ENCODE results near the gene ANKUB1.
"Not testable (repeated sequence)": the region's sequence is repeated elsewhere in the genome, so short reads cannot be mapped to it uniquely, and the experiment has no call there.

The ANKUB1 gene, protein sequence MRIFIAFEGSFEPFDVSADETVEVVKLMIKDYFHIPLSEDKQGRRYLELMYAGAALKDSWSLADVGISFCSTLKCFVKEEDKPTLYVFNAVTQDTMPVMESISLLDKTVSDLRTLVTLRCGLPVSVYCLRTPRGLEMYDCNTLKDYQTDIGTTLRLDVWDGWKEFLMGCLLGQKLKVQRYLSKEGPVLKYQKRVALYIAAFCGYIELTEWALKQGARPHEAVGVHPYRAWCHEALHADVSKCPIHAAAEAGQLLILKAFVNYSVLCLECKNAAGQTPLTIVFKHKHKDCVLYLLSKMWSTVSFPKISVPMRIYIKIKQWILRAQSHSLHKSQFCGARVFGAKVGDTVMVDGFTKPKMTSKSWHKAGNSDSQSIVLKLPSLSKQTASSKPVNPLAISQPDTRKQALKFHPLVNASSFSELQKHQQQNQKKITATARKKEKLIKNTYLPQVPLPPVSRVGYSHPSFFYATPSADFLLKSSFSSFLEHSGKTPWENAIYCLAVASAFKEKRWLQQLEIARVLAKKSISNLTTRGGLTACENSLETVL

DNA sequence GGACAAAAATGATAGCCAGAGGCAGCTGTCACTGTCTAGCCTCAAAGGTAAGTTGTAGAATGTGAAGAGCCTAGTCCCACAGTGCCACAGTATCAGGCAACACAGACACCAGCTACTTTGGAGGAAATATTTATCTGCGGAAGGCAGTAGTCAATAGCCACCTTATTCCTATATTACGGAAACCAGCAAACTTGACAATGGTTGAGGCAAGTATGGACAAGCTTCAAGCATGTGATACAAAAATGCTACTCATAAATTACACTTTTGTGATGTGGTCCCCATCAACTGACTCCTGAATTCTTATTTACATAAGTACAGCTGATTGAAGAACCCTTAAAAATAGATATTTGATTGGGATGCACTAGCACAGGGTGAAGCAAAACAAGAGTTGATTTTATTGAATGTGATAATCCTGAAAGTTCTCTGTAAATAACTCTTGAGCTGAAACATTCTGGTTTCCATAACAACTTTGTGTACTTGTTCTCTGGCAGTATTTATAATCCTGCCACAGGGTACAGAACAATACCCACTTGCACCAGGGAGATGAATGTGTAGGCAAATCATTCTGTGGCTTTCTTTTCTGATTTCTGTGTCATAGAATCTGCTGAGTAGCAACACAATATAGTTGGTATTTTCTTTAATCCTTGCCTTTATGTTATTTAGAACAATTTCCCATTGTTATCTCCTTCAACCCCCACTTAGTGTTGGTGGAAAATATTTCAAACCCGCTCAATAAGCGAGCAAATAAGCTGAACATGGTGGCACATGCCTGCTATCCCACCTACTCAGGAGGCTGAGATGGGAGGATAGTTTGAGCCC is at the start of gene ANKUB1:
ANKUB1 (minus strand) TSS at position 103 of the 819 bp plus-strand sequence. CDS start 188 bp downstream, outside the sequence.
- Histone ChIP-seq H3K27me3 (ENCODE audit: control insufficient read depth, insufficient read depth, low read length) (no peaks in the 10 kb centered on the region), H3K4me1 (ENCODE audit: control insufficient read depth, insufficient read depth, low read length) (no peaks in the 10 kb centered on the region), H3K4me3 (ENCODE audit: low read length) (no peak within 1 kb of the TSS), H3K27ac (ENCODE audit: low read depth, low read length) (no peak within 1 kb of the TSS), H3K36me3 (ENCODE audit: control insufficient read depth, insufficient read depth, low read length) (no peaks in the 10 kb centered on the region), H3K9ac (ENCODE audit: low read length) (no peak within 1 kb of the TSS)

DNA sequence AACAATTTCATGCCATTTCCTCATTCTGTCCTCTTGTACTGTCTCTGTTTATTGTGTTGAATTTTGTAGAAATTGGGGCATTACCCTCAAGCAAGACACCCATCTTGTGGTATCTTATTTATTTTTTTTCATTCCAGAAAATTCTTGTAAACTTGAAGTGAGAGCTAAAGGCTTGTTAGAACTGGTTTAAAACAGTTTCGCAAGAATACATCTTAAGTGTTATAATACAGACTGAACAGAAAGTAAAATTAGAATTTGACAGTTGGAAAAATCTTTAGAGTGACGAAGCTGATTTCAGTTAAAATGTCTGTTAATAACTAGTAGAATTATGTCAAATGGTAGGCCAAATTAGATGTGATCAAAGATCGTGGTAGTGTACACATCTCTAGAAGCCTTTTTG is 47.5 kb upstream of the ANKUB1 start:
- H3K4me3 ChIP-seq (ENCODE audit: low read length) = no peak overlapping the region
- H3K27ac ChIP-seq (ENCODE audit: low read depth, low read length) = no peak overlapping the region
- no peaks in the 10 kb centered on the region for H3K36me3 ChIP-seq (ENCODE audit: control insufficient read depth, insufficient read depth, low read length)
- H3K27me3 ChIP-seq (ENCODE audit: control insufficient read depth, insufficient read depth, low read length) = no peaks in the 10 kb centered on the region
- no peaks in the 10 kb centered on the region for H3K4me1 ChIP-seq (ENCODE audit: control insufficient read depth, insufficient read depth, low read length)
- H3K9ac ChIP-seq (ENCODE audit: low read length) = no peak overlapping the region

DNA sequence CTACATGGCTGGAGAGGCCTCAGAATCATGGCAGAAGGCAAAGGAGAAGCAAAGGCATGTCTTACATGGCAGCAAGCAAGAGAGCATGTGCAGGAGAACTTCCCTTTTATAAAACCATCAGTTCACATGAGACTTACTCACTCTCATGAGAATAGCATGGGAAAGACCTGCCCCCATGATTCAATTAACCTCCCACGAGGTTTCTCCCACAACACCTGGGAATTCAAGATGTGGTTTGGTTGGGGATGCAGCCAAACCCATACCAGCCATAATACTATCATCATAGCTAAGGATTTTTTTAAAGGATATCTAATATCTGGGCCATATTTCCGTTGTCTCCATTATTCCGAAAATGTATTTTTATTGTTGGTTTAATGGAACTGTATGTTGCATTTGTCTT is 47.1 kb upstream of the ANKUB1 start:
- H3K4me1 ChIP-seq (ENCODE audit: control insufficient read depth, insufficient read depth, low read length); H3K27me3 ChIP-seq (ENCODE audit: control insufficient read depth, insufficient read depth, low read length); H3K9ac ChIP-seq (ENCODE audit: low read length); H3K27ac ChIP-seq (ENCODE audit: low read depth, low read length); H3K36me3 ChIP-seq (ENCODE audit: control insufficient read depth, insufficient read depth, low read length); H3K4me3 ChIP-seq (ENCODE audit: low read length): not testable (repeated sequence)

DNA sequence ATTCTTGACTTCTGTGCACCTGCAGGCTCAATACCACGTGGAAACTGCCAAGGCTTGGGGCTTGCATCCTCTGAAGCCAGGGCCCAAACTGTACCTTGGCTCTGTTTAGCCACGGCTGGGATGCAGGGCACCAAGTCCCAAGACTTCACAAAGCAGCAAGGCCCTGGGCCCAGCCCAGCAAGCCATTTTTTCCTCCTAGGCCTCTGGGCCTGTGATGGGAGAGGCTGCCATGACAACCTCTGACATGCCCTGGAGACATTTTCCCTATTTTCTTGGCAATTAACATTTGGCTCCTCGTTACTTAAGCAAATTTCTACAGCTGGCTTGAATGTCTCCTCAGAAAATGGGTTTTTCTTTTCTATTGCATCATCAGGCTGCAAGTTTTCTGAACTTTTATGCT is 46.1 kb upstream of the ANKUB1 start:
- not testable (repeated sequence) for H3K4me3 ChIP-seq (ENCODE audit: low read length); H3K27ac ChIP-seq (ENCODE audit: low read depth, low read length); H3K36me3 ChIP-seq (ENCODE audit: control insufficient read depth, insufficient read depth, low read length); H3K4me1 ChIP-seq (ENCODE audit: control insufficient read depth, insufficient read depth, low read length); H3K9ac ChIP-seq (ENCODE audit: low read length); H3K27me3 ChIP-seq (ENCODE audit: control insufficient read depth, insufficient read depth, low read length)

DNA sequence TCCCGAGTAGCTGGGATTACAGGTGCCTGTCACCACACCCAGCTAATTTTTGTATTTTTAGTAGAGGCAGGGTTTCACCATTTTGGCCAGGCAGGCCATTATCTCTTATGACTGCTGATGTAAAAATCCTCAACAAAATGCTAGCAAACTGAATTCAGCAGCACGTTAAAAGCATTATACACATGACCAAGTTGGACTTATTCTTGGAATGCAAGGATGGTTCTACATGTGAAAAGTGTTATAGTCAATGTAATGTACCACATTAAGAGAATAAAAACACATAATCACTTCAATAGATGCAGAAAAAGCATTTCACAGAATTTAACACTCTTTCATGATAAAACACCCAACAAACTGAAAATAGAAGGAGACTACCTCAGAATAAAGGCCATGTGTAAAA is 40.9 kb upstream of the ANKUB1 start:
- Histone ChIP-seq H3K27ac (ENCODE audit: low read depth, low read length) (no peak overlapping the region), H3K27me3 (ENCODE audit: control insufficient read depth, insufficient read depth, low read length) (no peaks in the 10 kb centered on the region), H3K4me1 (ENCODE audit: control insufficient read depth, insufficient read depth, low read length) (no peaks in the 10 kb centered on the region), H3K36me3 (ENCODE audit: control insufficient read depth, insufficient read depth, low read length) (no peaks in the 10 kb centered on the region), H3K9ac (ENCODE audit: low read length) (no peak overlapping the region), H3K4me3 (ENCODE audit: low read length) (no peak overlapping the region)

DNA sequence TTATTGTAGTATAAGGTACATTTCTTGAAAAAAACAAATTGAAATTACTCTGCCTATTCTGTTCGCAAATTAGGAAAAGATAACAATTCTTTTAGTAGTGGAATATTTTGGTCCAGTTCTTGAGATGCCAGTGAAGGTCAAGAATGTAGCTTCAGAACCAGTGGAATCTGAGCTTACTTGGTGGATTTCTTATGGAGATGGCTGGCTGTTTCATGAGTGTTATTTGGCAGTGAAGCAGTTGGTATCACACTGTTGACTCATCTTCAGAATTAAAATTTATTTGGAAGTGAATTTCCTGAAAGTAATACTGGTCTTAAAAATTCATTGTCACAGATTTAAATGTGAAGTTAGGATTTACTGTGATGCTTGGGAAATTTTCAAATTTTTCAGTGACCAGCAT is 39.7 kb upstream of the ANKUB1 start:
- no peak overlapping the region for H3K4me3 ChIP-seq (ENCODE audit: low read length)

DNA sequence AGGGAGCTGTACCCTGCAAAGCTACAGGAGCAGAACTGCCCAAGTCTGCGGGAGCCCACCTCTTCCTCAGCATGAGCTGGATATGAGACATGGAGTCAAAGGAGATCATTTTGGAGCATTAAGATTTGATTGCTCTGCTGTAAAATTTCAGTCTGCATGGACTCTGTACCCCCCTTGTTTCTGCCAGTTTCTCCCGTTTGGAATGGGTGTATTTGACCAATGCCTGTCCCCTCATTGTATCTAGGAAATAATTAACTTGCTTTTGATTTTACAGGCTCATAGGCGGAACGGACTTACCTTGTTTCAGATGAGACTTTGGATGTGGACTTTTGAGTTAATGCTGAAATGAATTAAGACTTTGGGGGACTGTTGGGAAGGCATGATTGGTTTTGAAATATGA is 39.0 kb upstream of the ANKUB1 start:
- no peaks in the 10 kb centered on the region for H3K36me3 ChIP-seq (ENCODE audit: control insufficient read depth, insufficient read depth, low read length)
- H3K9ac ChIP-seq (ENCODE audit: low read length) = no peak overlapping the region
- no peak overlapping the region for H3K27ac ChIP-seq (ENCODE audit: low read depth, low read length)
- H3K27me3 ChIP-seq (ENCODE audit: control insufficient read depth, insufficient read depth, low read length) = no peaks in the 10 kb centered on the region
- H3K4me1 ChIP-seq (ENCODE audit: control insufficient read depth, insufficient read depth, low read length) = no peaks in the 10 kb centered on the region
- no peak overlapping the region for H3K4me3 ChIP-seq (ENCODE audit: low read length)

More for the DNA sequence above, 39.7 kb upstream of the ANKUB1 start:
- no peak overlapping the region for H3K27ac ChIP-seq (ENCODE audit: low read depth, low read length)
- no peaks in the 10 kb centered on the region for H3K4me1 ChIP-seq (ENCODE audit: control insufficient read depth, insufficient read depth, low read length)
- no peaks in the 10 kb centered on the region for H3K27me3 ChIP-seq (ENCODE audit: control insufficient read depth, insufficient read depth, low read length)
- H3K9ac ChIP-seq (ENCODE audit: low read length) = no peak overlapping the region
- no peaks in the 10 kb centered on the region for H3K36me3 ChIP-seq (ENCODE audit: control insufficient read depth, insufficient read depth, low read length)

DNA sequence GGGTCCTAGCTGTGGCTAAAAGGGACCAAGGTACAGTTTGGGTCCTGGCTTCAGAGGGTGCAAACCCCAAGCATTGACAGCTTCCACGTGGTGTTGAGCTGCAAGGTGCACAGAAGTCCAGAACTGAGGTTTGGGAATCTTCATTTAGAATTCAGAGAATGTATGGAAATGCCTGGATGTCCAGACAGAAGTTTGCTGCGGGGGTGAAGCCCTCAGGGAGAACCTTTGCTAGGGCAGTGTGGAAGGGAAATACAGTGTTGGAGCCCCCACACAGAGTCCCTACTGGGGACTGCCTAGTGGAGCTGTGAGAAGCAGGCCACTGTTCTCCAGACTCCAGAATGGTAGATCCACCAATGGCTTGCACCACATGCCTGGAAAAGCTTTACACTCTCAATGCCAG is 38.5 kb upstream of the ANKUB1 start:
- Histone ChIP-seq H3K27ac (ENCODE audit: low read depth, low read length) (no peak overlapping the region), H3K36me3 (ENCODE audit: control insufficient read depth, insufficient read depth, low read length) (no peaks in the 10 kb centered on the region), H3K4me3 (ENCODE audit: low read length) (no peak overlapping the region), H3K4me1 (ENCODE audit: control insufficient read depth, insufficient read depth, low read length) (no peaks in the 10 kb centered on the region), H3K27me3 (ENCODE audit: control insufficient read depth, insufficient read depth, low read length) (no peaks in the 10 kb centered on the region), H3K9ac (ENCODE audit: low read length) (no peak overlapping the region)

DNA sequence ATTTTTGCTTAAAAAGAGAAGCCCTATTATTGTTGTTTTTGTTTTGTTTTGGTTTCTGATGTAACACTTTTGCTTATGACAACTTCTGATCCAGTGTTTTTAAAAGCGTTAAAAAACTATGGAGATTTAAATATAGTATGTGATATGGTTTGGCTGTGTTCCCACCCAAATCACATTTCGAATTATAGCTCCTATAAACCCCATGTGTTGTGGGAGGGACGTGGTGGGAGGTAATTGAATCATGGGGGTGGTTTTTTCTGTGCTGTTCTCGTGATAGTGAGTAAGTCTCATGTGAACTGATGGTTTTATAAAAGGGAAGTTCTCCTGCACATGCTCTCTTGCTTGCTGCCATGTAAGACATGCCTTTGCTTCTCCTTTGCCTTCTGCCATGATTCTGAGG is 37.3 kb upstream of the ANKUB1 start:
- not testable (repeated sequence) for H3K4me3 ChIP-seq (ENCODE audit: low read length); H3K9ac ChIP-seq (ENCODE audit: low read length)

DNA sequence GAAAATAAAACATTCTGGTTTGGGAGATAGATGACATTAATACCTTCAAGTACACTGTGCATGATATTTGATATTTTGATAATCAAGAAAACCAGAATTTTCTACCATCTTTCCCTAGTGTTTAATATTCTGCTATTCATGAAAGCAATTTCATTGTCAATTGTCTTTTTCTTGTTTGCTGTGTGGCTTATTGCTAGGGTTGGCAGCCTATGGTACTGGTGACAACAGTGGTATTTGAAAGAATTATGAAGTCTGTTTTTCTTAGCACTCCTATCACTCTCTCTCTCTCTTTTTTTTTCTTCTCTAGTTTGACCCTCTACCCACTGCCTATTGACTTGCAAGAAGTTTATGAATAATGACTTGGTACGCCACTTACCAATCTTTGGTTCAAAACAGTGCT is 36.0 kb upstream of the ANKUB1 start:
- Histone ChIP-seq H3K9ac (ENCODE audit: low read length) (no peak overlapping the region), H3K4me1 (ENCODE audit: control insufficient read depth, insufficient read depth, low read length) (no peaks in the 10 kb centered on the region), H3K27me3 (ENCODE audit: control insufficient read depth, insufficient read depth, low read length) (no peaks in the 10 kb centered on the region), H3K4me3 (ENCODE audit: low read length) (no peak overlapping the region), H3K27ac (ENCODE audit: low read depth, low read length) (no peak overlapping the region), H3K36me3 (ENCODE audit: control insufficient read depth, insufficient read depth, low read length) (no peaks in the 10 kb centered on the region)

More for the DNA sequence above, 37.3 kb upstream of the ANKUB1 start:
- H3K4me1 ChIP-seq (ENCODE audit: control insufficient read depth, insufficient read depth, low read length); H3K27ac ChIP-seq (ENCODE audit: low read depth, low read length); H3K27me3 ChIP-seq (ENCODE audit: control insufficient read depth, insufficient read depth, low read length); H3K36me3 ChIP-seq (ENCODE audit: control insufficient read depth, insufficient read depth, low read length): not testable (repeated sequence)

DNA sequence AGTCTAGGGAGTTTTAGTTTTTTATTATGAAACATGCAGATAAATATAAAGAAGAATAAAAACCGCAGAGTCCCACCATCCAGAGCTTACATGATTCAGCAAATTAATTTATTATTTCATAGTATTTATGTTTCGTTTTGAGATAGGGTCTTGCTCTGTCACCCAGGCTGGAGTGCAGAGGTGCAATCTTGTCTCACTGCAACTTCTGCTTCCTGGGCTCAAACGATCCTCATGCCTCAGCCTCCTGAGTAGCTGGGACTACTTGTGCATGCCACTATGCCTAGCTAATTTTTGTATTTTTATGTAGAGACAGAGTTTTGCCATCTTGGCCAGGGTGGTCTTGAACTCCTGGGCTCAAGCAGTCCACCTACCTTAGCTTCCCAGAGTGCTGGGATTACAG is 34.3 kb upstream of the ANKUB1 start:
- H3K36me3 ChIP-seq (ENCODE audit: control insufficient read depth, insufficient read depth, low read length) = no peaks in the 10 kb centered on the region
- no peak overlapping the region for H3K4me3 ChIP-seq (ENCODE audit: low read length)
- peaks cover 2% of the 10 kb centered on the region for H3K4me1 ChIP-seq (ENCODE audit: control insufficient read depth, insufficient read depth, low read length)
- H3K27ac ChIP-seq (ENCODE audit: low read depth, low read length) = no peak overlapping the region
- no peaks in the 10 kb centered on the region for H3K27me3 ChIP-seq (ENCODE audit: control insufficient read depth, insufficient read depth, low read length)
- no peak overlapping the region for H3K9ac ChIP-seq (ENCODE audit: low read length)

DNA sequence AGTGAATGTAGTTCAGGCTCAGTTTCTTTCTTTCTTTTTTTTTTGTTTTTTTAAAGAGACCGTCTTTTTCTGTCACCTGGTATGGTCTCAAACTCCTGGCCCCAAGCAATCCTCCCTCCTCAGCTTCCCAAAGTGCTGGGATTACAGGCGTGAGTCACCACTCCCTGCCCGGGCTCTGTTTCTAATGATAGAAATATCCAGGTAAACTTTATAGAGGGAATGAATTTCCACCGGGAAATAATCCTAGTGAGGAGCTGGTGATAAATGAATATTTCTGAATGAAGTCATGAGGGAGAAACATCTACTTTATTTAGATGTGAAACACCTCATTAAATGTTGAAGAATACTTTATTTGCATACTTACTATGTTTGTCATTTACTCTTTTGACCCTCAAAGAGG is 27.8 kb upstream of the ANKUB1 start:
- Histone ChIP-seq H3K27me3 (ENCODE audit: control insufficient read depth, insufficient read depth, low read length) (no peaks in the 10 kb centered on the region), H3K36me3 (ENCODE audit: control insufficient read depth, insufficient read depth, low read length) (no peaks in the 10 kb centered on the region), H3K4me1 (ENCODE audit: control insufficient read depth, insufficient read depth, low read length) (peaks cover 10% of the 10 kb centered on the region)

More for the DNA sequence above, 27.8 kb upstream of the ANKUB1 start:
- Histone ChIP-seq H3K9ac (ENCODE audit: low read length) (no peak overlapping the region), H3K4me3 (ENCODE audit: low read length) (no peak overlapping the region), H3K27ac (ENCODE audit: low read depth, low read length) (no peak overlapping the region)
